MV-4-11 (cell line): ENCODE data around the gene LCMT2.

Experiments
- DNase-seq: peaks from one replicate; lab custom pipeline; 2025; lab: John Stamatoyannopoulos, UW

LCMT2 gene, protein sequence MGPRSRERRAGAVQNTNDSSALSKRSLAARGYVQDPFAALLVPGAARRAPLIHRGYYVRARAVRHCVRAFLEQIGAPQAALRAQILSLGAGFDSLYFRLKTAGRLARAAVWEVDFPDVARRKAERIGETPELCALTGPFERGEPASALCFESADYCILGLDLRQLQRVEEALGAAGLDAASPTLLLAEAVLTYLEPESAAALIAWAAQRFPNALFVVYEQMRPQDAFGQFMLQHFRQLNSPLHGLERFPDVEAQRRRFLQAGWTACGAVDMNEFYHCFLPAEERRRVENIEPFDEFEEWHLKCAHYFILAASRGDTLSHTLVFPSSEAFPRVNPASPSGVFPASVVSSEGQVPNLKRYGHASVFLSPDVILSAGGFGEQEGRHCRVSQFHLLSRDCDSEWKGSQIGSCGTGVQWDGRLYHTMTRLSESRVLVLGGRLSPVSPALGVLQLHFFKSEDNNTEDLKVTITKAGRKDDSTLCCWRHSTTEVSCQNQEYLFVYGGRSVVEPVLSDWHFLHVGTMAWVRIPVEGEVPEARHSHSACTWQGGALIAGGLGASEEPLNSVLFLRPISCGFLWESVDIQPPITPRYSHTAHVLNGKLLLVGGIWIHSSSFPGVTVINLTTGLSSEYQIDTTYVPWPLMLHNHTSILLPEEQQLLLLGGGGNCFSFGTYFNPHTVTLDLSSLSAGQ

GRCh38 chr15:43329960-43330779, at the start of gene LCMT2:
LCMT2 (minus strand) TSS chr15:43330573; CDS start chr15:43330489, 84 bp downstream.
- peak; percentile 89 for DNase-seq

DNA sequence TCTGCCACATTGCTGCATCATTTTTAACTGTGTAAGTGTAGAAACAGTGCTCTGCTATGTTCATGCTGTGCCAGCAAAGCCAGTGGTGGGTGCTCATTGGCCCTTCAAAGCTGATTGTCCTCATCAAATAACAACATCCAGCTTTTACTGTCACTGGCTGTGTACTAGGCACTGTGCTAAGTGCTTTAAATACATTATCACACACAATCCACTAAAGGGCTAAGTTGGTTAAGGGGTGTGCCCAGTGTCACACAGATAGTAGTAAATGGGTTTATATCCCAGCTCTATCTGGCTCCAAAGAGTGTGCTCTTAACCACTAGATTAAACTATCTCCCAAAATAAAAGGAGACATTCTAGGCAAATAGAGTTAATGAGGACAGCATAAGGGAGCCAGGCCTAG, 48.2 kb upstream of the LCMT2 start:
- no peak for DNase-seq

DNA sequence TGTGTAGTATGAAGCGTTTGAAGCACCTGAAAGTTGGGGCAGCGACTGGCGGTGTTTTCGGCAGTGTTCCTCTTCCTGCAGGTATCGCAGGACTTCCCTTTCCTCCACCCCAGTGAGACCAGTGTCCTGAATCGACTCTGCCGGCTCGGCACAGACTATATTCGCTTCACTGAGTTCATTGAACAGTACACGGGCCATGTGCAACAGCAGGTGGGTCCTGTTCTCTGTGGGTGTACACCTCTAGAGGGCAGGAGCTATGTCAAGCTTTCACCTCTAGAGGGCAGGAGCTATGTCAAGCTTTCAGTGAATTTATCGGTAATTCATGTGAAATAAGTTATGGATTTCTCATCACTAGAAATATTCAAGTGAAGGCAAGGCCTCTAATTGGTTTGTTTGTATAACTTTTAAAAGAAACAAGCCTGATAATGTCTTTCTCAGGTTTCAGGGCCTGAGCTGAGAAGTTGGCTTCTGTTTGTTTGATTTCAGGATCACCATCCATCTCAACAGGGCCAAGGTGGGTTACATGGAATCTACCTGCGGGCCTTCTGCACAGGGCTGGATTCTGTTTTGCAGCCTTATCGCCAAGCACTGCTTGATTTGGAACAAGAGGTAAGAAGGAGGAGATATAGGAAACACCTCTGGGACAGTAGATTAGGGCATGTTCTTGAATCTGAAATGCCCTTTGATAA, 45.8 kb upstream of the LCMT2 start:
- no peak for DNase-seq

- peak; percentile 74 for DNase-seq
These were observed 40.9 kb upstream of the LCMT2 start, which contains the start of the genes TUBGCP4 and ZSCAN29 for GRCh38 chr15:43370975-43371974. TUBGCP4 (plus strand) TSS chr15:43371101; CDS start chr15:43371355, 254 bp downstream. ZSCAN29 (minus strand) TSS chr15:43371043; CDS start chr15:43369913, 1,130 bp downstream.

GRCh38 chr15:43370310-43370974, 40.1 kb upstream of the LCMT2 start:
- no peak for DNase-seq

GRCh38 chr15:43361313-43361903, 31.0 kb upstream of the LCMT2 start:
- DNase-seq, result no peak

GRCh38 chr15:43360821-43361220, 30.4 kb upstream of the LCMT2 start:
- no peak for DNase-seq

- no peak for DNase-seq
These were observed 22.5 kb upstream of the LCMT2 start for GRCh38 chr15:43352693-43353382.

DNA sequence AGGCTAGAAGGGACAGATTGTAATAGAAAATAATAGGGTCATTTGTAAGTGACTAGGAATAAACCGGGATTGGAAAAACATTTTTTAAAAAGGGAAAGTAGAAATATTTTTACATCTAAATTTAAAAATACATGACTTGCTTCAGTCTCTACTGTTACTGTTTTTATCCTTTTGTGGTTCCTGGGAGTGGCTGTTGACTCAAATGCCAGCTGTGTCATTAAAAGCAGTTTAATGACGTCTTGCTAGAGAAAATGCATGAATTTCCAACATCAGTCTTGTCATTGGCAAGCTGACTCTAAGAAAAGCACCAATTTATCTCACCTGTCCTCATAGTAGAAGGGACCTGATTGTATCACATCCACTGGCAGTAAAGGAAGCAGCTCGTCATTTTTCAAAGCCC, 16.7 kb upstream of the LCMT2 start:
- DNase-seq, result no peak

- peak; percentile 21 for DNase-seq
These were observed 15.9 kb upstream of the LCMT2 start for GRCh38 chr15:43346305-43346704.

DNA sequence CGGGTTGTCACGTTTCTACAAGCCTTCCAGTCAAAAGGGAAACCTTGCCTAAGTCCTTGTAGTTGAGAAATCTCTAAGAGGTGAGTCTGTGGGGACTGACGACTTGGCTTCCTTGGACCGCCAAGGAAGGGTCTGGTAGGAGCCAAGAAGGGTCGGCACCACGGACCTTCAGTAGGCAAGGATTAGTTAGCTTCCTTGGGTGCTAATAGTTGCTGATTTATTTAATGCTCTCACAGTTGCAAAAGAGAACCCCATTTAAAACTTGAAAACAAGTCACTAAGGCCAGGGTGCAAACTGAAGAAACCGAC, 361 bp upstream of the LCMT2 start:
- DNase-seq, result no peak

- DNase-seq, result no peak
These were observed 985 bp downstream of the LCMT2 start for GRCh38 chr15:43329217-43329959.

- peak; percentile 37 for DNase-seq
These were observed 5.2 kb downstream of the LCMT2 start for GRCh38 chr15:43325039-43325684.

GRCh38 chr15:43318990-43319771, 11.2 kb downstream of the LCMT2 start:
- DNase-seq, result no peak

- DNase-seq, result no peak
These were observed 12.7 kb downstream of the LCMT2 start for GRCh38 chr15:43317566-43318184.

DNA sequence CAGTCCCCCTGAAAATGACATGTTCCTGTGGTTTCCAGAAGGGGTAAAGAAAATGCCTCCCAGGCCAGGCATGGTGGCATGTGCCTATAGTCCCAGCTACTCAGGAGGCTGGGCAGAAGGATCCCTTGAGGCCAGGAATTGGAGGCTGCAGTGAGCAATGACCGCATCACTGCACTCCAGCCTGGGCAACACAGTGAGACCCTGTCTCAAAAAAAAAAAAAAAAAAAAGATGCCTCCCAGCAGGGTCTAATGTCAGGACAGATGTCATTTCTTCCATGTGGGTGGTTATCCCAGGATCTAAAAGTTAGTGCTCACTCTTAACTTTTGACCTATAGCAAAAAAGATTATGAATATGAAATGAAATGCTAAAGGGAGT, 13.4 kb downstream of the LCMT2 start:
- DNase-seq, result no peak
